Neuron (in vitro differentiated cells): ENCODE data around the gene ADGRF5.

Source experiments
- H2AFZ ChIP-seq: one replicate; pipeline ENCODE4 v1.6.1; 2013; ENCODE audit warnings: low read depth, mild to moderate bottlenecking, inconsistent platforms, low read length, moderate library complexity
- H3K27me3 ChIP-seq: one replicate; pipeline ENCODE4 v1.6.1; 2013; ENCODE audit warnings: low read length; ENCODE audit not compliant: insufficient read depth
- H3K36me3 ChIP-seq: one replicate; pipeline ENCODE4 v1.6.1; 2013; ENCODE audit warnings: low read length; ENCODE audit not compliant: insufficient read depth
- H3K4me1 ChIP-seq: one replicate; pipeline ENCODE4 v1.6.1; 2013; ENCODE audit warnings: low read length; ENCODE audit not compliant: insufficient read depth
- H3K4me3 ChIP-seq: 2 replicates; pipeline ENCODE4 v1.5.1; 2013; ENCODE audit warnings: mild to moderate bottlenecking, low read length, moderate library complexity
- H3K9me3 ChIP-seq: one replicate; pipeline ENCODE4 v1.6.1; 2013; ENCODE audit warnings: low read length

Gene ADGRF5

GRCh38 chr6:46948699-46949098, 27.0 kb upstream of the ADGRF5 start:
- H3K36me3 ChIP-seq: no peaks in the 10 kb centered on the region
- no peak overlapping the region for H3K4me3 ChIP-seq
- no peak overlapping the region for H2AFZ ChIP-seq
- H3K4me1 ChIP-seq: no peaks in the 10 kb centered on the region
- H3K9me3 ChIP-seq: no peaks in the 10 kb centered on the region
- H3K27me3 ChIP-seq: no peaks in the 10 kb centered on the region

DNA sequence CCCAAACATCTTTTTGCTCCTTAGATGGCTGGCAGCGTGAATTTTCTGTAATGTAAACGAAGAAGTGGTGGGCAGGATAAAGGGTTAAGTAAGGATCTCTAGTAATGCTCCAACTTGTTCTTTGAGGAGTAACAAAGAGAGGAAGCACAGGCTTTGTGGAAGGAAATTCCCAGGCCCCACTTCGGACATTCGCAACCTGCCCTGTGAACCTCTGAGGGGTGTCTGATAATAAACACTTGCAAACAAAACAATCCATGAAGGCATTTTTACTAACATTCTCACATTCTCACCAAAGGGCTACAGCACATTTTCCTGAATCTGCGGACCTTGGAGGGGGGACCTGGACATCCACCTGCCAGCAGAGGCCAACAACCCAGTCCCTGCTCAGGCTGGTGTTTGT, 25.8 kb upstream of the ADGRF5 start:
- Histone ChIP-seq H3K36me3 (no peaks in the 10 kb centered on the region), H3K4me1 (no peaks in the 10 kb centered on the region), H3K9me3 (no peaks in the 10 kb centered on the region), H2AFZ (no peak overlapping the region), H3K4me3 (no peak overlapping the region), H3K27me3 (no peaks in the 10 kb centered on the region)

DNA sequence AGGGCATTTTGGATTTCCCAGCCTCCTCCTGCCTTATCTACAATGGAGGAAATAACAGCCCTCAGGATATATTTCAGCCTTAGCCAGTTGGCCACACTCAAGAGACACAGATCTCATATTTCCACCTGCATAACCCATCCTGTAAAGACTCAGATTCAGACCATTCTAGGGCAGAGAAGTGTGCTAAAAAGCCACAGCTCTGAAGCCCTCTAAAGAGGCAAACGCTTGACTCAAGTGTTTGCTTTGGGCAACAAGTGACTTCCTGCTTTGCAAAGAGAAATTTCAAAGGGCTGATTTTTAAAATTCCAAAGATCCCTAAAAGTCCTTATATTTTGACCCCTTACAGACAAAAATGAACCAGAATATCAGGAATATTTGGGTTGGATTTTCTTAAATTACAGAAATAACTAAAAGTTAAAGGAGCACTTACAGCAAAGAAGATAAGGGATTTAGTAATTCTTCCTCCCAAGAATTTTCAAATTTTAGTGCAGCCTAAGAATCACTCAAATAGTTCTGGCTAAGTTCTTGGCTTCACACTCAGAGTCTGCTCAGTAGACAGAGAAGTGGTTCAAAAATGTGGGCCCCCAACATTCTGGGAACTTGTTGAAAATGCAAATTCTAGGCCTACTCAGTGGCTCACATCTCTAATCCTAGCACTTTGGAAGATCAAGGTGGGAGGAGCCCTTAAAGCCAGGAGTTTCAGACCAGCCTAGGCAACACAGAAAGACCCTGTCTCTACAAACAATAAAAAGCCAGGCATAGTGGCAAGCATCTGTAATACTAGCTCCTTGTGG, 18.9 kb upstream of the ADGRF5 start:
- H3K9me3 ChIP-seq: no peaks in the 10 kb centered on the region
- no peaks in the 10 kb centered on the region for H3K4me1 ChIP-seq
- no peak overlapping the region for H3K4me3 ChIP-seq
- no peaks in the 10 kb centered on the region for H3K36me3 ChIP-seq
- H3K27me3 ChIP-seq: no peaks in the 10 kb centered on the region
- H2AFZ ChIP-seq: no peak overlapping the region

DNA sequence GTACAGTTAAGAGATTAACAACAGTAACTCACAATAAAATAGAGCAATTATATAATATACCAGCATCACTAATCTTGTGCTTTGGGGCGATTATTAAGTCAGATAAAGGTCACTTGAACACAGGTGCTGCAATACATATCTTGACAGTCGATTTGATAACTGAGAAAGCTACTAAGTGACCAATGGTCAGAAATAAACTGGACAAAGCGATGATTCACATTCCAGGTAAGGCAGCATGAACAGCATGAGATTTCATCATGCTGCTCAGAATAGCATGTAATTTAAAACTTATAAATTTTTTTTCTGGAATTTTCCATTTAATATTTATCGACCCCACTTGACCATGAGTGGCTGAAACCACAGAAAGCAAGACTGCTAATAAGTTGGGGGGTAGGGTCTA, 15.9 kb upstream of the ADGRF5 start:
- Histone ChIP-seq H2AFZ (no peak overlapping the region), H3K36me3 (no peaks in the 10 kb centered on the region), H3K4me1 (no peaks in the 10 kb centered on the region), H3K9me3 (no peaks in the 10 kb centered on the region), H3K27me3 (no peaks in the 10 kb centered on the region), H3K4me3 (no peak overlapping the region)

- H3K4me1 ChIP-seq: no peaks in the 10 kb centered on the region
- H2AFZ ChIP-seq: no peak overlapping the region
- no peaks in the 10 kb centered on the region for H3K27me3 ChIP-seq
- H3K36me3 ChIP-seq: no peaks in the 10 kb centered on the region
- H3K4me3 ChIP-seq: no peak overlapping the region
- no peaks in the 10 kb centered on the region for H3K9me3 ChIP-seq
Measured at GRCh38 chr6:46935687-46936086, 13.9 kb upstream of the ADGRF5 start.

DNA sequence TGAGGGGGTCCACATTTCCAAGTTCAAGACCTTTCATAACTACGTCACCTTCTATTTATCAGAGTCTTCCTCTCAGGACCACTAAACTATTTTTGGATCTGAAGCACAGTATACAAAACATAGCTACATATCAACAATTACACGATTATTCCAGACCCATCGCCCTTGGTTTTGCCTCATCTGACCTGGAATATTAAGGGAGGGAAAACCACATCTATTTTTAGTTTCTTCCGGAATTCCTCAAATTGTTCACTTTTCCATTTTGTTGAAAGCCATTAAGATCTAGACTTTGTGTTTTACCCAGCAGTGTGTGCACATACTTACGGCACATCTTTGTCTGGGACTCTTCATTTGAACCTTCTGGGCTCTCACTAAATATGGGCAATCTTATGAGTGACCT, 12.0 kb upstream of the ADGRF5 start:
- Histone ChIP-seq H3K27me3 (no peaks in the 10 kb centered on the region), H3K36me3 (no peaks in the 10 kb centered on the region), H3K4me3 (no peak overlapping the region), H3K4me1 (no peaks in the 10 kb centered on the region), H2AFZ (no peak overlapping the region), H3K9me3 (no peaks in the 10 kb centered on the region)

DNA sequence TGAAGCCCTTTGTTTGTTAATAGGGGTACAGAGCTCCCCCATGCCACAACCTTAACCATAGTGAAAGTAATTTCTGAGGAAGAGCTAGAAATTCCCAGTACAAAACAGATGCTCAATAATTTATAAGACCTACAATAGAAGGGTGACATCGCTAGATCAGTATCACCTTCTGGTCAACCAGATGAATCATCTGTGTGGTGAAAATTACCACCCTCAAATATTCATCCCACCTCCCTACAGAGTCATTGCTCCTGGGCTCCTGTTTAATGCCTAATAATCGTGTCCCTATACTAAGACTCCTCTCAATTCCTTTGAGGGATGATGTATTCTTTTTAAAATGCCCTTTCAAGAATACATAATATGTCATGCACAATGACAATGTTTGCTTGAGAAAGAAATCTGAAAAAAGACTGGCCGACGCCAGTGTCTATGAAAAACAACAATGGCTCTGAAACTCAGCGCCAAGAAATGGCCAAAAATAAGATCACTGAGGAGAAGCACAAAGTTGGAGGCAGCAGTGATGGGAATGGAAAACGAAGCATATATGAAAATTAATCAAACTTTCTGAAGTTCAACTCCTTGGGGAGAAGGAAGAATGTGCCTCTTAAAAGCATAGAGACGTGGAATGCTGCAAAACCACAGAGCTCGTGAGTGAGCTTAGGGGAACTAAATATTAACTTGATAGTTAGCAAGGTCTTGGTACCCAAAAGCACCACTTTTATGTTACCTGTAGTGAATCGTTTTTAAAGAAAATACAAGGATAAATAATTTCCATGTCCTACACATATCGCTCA, 11.0 kb upstream of the ADGRF5 start:
- no peak overlapping the region for H3K4me3 ChIP-seq
- H2AFZ ChIP-seq: no peak overlapping the region
- no peaks in the 10 kb centered on the region for H3K9me3 ChIP-seq
- H3K36me3 ChIP-seq: no peaks in the 10 kb centered on the region
- no peaks in the 10 kb centered on the region for H3K4me1 ChIP-seq
- no peaks in the 10 kb centered on the region for H3K27me3 ChIP-seq

DNA sequence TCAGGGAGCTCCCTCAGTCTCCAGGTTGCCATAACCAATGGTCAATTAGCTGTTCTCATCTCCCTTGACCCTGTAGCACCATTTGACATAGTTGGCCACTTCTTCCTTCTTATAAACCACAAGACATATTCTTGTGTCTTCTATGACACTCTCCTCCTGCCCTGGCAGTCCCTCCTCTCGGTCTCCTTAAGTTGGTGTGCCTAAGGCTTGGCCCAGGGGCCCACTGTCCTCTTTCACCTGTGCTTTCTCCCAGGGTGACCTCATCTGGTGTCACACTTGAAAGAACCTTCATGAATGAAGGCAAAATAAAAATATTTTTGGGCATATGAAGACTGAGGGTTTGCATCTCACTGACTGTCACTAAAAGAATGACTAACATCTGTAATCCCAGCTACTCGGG, 9.7 kb upstream of the ADGRF5 start:
- Histone ChIP-seq H3K4me3 (no peak overlapping the region), H2AFZ (no peak overlapping the region), H3K27me3 (no peaks in the 10 kb centered on the region), H3K36me3 (no peaks in the 10 kb centered on the region), H3K4me1 (no peaks in the 10 kb centered on the region), H3K9me3 (no peaks in the 10 kb centered on the region)

GRCh38 chr6:46930331-46930730, 8.6 kb upstream of the ADGRF5 start:
- H3K4me3 ChIP-seq: no peak overlapping the region
- no peaks in the 10 kb centered on the region for H3K9me3 ChIP-seq
- no peaks in the 10 kb centered on the region for H3K36me3 ChIP-seq
- H3K27me3 ChIP-seq: no peaks in the 10 kb centered on the region
- H2AFZ ChIP-seq: no peak overlapping the region
- no peaks in the 10 kb centered on the region for H3K4me1 ChIP-seq

- Histone ChIP-seq H3K4me1 (no peaks in the 10 kb centered on the region), H3K4me3 (no peak overlapping the region), H3K27me3 (no peaks in the 10 kb centered on the region), H3K9me3 (no peaks in the 10 kb centered on the region), H2AFZ (no peak overlapping the region), H3K36me3 (no peaks in the 10 kb centered on the region)
Measured at GRCh38 chr6:46927066-46927465, 5.3 kb upstream of the ADGRF5 start.

GRCh38 chr6:46926481-46926880, 4.7 kb upstream of the ADGRF5 start:
- no peaks in the 10 kb centered on the region for H3K9me3 ChIP-seq
- H3K4me1 ChIP-seq: no peaks in the 10 kb centered on the region
- no peaks in the 10 kb centered on the region for H3K27me3 ChIP-seq
- H2AFZ ChIP-seq: no peak overlapping the region
- H3K36me3 ChIP-seq: no peaks in the 10 kb centered on the region
- H3K4me3 ChIP-seq: no peak overlapping the region

GRCh38 chr6:46925563-46926253, 4.0 kb upstream of the ADGRF5 start:
- no peaks in the 10 kb centered on the region for H3K27me3 ChIP-seq
- H3K4me1 ChIP-seq: no peaks in the 10 kb centered on the region
- no peak overlapping the region for H2AFZ ChIP-seq
- no peaks in the 10 kb centered on the region for H3K9me3 ChIP-seq
- H3K4me3 ChIP-seq: no peak overlapping the region
- H3K36me3 ChIP-seq: no peaks in the 10 kb centered on the region

DNA sequence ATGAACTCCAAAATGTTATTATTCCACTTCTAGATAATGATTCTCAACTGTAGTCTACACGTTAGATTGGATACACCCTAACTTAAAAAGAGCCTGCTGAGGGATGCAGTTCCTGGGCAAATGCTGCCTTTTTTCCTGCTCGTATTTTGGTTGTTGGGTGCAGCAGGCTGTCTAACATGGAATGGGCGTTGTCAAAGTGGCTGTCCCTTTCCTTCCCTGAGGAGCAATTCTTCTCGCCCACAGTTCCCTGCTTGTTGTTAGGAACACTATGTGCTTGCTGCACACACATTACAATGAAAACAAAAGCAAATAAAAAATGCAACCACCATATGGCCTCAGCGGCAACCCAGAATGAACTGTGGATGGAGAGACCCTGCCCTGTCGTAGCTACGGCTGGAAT, 1.7 kb upstream of the ADGRF5 start:
- Histone ChIP-seq H3K36me3 (no peaks in the 10 kb centered on the region), H3K9me3 (no peaks in the 10 kb centered on the region), H3K4me1 (no peaks in the 10 kb centered on the region), H2AFZ (no peak overlapping the region), H3K4me3 (no peak overlapping the region), H3K27me3 (no peaks in the 10 kb centered on the region)
